ENCODE data around the gene SUN3. TPM values are rescaled to one million over a fixed set of nuclear protein-coding genes. Genes with fewer than 3 reads are reported as not detected.

Gene SUN3
- polyA plus RNA-seq, 1 donor from 2014 or later = not detected

GRCh38 chr7:48041653-48041970, 12.7 kb upstream of the SUN3 start:
- Histone ChIP-seq H3K27ac (ENCODE audit: low read length) (no peak overlapping the region), H3K9me2 (ENCODE audit: insufficient read depth, low read length) (no peaks in the 10 kb centered on the region), H4K20me1 (ENCODE audit: insufficient read depth) (no peaks in the 10 kb centered on the region), H2AFZ (ENCODE audit: low read depth, low read length) (no peak overlapping the region), H3K36me3 (ENCODE audit: insufficient read depth, low read length) (no peaks in the 10 kb centered on the region), H3K79me2 (replicated peaks; ENCODE audit: insufficient read depth, low read length) (no peaks in the 10 kb centered on the region), H3K4me3 (ENCODE audit: low read length) (no peak overlapping the region), H3K4me2 (ENCODE audit: low read length) (no peak overlapping the region), H3K9me3 (ENCODE audit: low read length) (no peaks in the 10 kb centered on the region), H3K9ac (ENCODE audit: low read length) (no peak overlapping the region), H3F3A (ENCODE audit: insufficient read depth, low read length, poor library complexity, severe bottlenecking) (no peaks in the 10 kb centered on the region), H3K27me3 (ENCODE audit: insufficient read depth, low read depth, low read length) (peaks cover 12% of the 10 kb centered on the region)
- no peak for TF ChIP-seq MXI1 (conservative IDR thresholded peaks at IDR 0.05; ENCODE audit: poor library complexity, severe bottlenecking)
- TF ChIP-seq EZH2 (IDR thresholded peaks at IDR 0.05; ENCODE audit: borderline replicate concordance, insufficient read depth, low read length, poor library complexity, severe bottlenecking) = no peak
- no peak for TF ChIP-seq RAD21 (conservative IDR thresholded peaks at IDR 0.05)
- TF ChIP-seq SMC3 (conservative IDR thresholded peaks at IDR 0.05; ENCODE audit: poor library complexity) = no peak
- TF ChIP-seq REST (IDR thresholded peaks at IDR 0.05; ENCODE audit: borderline replicate concordance) = no peak
- no peak for TF ChIP-seq CTCF (IDR thresholded peaks at IDR 0.05; ENCODE audit: poor library complexity, severe bottlenecking)
- TF ChIP-seq POLR2AphosphoS5 (IDR thresholded peaks at IDR 0.05) = no peak
- TF ChIP-seq TAF1 (IDR thresholded peaks at IDR 0.05; ENCODE audit: low read depth) = no peak
- TF ChIP-seq EP300 (conservative IDR thresholded peaks at IDR 0.05; ENCODE audit: poor library complexity, severe bottlenecking) = no peak

GRCh38 chr7:48040944-48041652, 12.2 kb upstream of the SUN3 start:
- H3K79me2 ChIP-seq (replicated peaks; ENCODE audit: insufficient read depth, low read length) = no peaks in the 10 kb centered on the region
- H3F3A ChIP-seq (ENCODE audit: insufficient read depth, low read length, poor library complexity, severe bottlenecking) = no peaks in the 10 kb centered on the region
- H3K27me3 ChIP-seq (ENCODE audit: insufficient read depth, low read depth, low read length) = peaks cover 17% of the 10 kb centered on the region
- no peaks in the 10 kb centered on the region for H3K9me2 ChIP-seq (ENCODE audit: insufficient read depth, low read length)
- no peaks in the 10 kb centered on the region for H3K36me3 ChIP-seq (ENCODE audit: insufficient read depth, low read length)
- no peak overlapping the region for H2AFZ ChIP-seq (ENCODE audit: low read depth, low read length)
- no peak overlapping the region for H3K4me3 ChIP-seq (ENCODE audit: low read length)
- TF ChIP-seq CTCF (IDR thresholded peaks at IDR 0.05; ENCODE audit: poor library complexity, severe bottlenecking) = no peak
- no peak for TF ChIP-seq TAF1 (IDR thresholded peaks at IDR 0.05; ENCODE audit: low read depth)
- TF ChIP-seq MXI1 (conservative IDR thresholded peaks at IDR 0.05; ENCODE audit: poor library complexity, severe bottlenecking) = no peak
- TF ChIP-seq REST (IDR thresholded peaks at IDR 0.05; ENCODE audit: borderline replicate concordance) = no peak
- TF ChIP-seq POLR2AphosphoS5 (IDR thresholded peaks at IDR 0.05) = no peak
- no peak for TF ChIP-seq SMC3 (conservative IDR thresholded peaks at IDR 0.05; ENCODE audit: poor library complexity)
- no peak for TF ChIP-seq RAD21 (conservative IDR thresholded peaks at IDR 0.05)
- no peak for TF ChIP-seq EZH2 (IDR thresholded peaks at IDR 0.05; ENCODE audit: borderline replicate concordance, insufficient read depth, low read length, poor library complexity, severe bottlenecking)
- TF ChIP-seq EP300 (conservative IDR thresholded peaks at IDR 0.05; ENCODE audit: poor library complexity, severe bottlenecking) = no peak
- H3K9ac ChIP-seq (ENCODE audit: low read length) = no peak overlapping the region
- no peak overlapping the region for H3K27ac ChIP-seq (ENCODE audit: low read length)
- no peak overlapping the region for H3K4me2 ChIP-seq (ENCODE audit: low read length)
- H4K20me1 ChIP-seq (ENCODE audit: insufficient read depth) = no peaks in the 10 kb centered on the region
- no peaks in the 10 kb centered on the region for H3K9me3 ChIP-seq (ENCODE audit: low read length)
